Vagina (tissue), 2 donors: ENCODE data around the gene AHR. TPM values are rescaled to one million over a fixed set of nuclear protein-coding genes. Genes with fewer than 3 reads are reported as not detected.

ENCODE experiments used
- DNase-seq, 2 donors: peaks; one replicate each; pipeline ENCODE4 v3.0.0-alpha.2; 2017; ENCODE audit errors: extremely low spot score in 2 of 2
- H3K27ac ChIP-seq: fragments of 200-600 bp; sonication (generic); one replicate; pipeline ENCODE4 v1.5.1; 2019
- H3K27me3 ChIP-seq: fragments of 200-600 bp; sonication (generic); one replicate; pipeline ENCODE4 v1.5.1; 2019
- H3K36me3 ChIP-seq, 2 donors: fragments of 200-600 bp; sonication (generic); one replicate each; pipeline ENCODE4 v1.5.1; 2017 to 2019
- H3K4me1 ChIP-seq: fragments of 200-600 bp; sonication (generic); one replicate; pipeline ENCODE4 v1.5.1; 2019
- H3K4me3 ChIP-seq, 2 donors: fragments of 200-600 bp; sonication (generic); 1 replicate in 1 of 2; 2 replicates in 1 of 2; pipeline ENCODE4 v1.5.1; 2016 to 2019
- H3K9me3 ChIP-seq: fragments of 200-600 bp; sonication (generic); one replicate; pipeline ENCODE4 v1.5.1; 2019
- POLR2A ChIP-seq, 2 donors: fragments of 450-650 bp; IDR thresholded peaks; one replicate each; pipeline ENCODE4 v1.6.1; 2017; ENCODE audit warnings: antibody characterized with exemption in 2 of 2, mild to moderate bottlenecking in 2 of 2, moderate library complexity in 2 of 2
- POLR2AphosphoS5 ChIP-seq, 2 donors: sonication (generic); formaldehyde crosslinking; IDR thresholded peaks; one replicate each; pipeline ENCODE4 v1.9.0; 2017; ENCODE audit warnings: antibody characterized with exemption in 2 of 2, mild to moderate bottlenecking in 2 of 2, low read depth in 1 of 2; ENCODE audit not compliant: insufficient read depth in 1 of 2
- intact Hi-C: fragments of 100-400 bp; cut with DNase I; formaldehyde crosslinking; loops from one replicate; pipeline ENCODE4 v1.15.1; 2023
- total RNA-seq: library from RNA; depleted of rRNA; stranded (reverse); fragments of >200 nt; gene quantifications from one replicate; pipeline ENCODE4 v1.2.3, GENCODE V29; 2016
- TF ChIP-seq, protein P1 (sequence below), 3 experiments: fragments of 450-650 bp in 2 of 3; fragments of 200-600 bp in 1 of 3; sonication (generic) in 1 of 3; IDR thresholded peaks; one replicate each; pipeline ENCODE4 v1.5.1; 2017 to 2019; ENCODE audit warnings: antibody characterized with exemption in 3 of 3, mild to moderate bottlenecking in 2 of 3, moderate library complexity in 2 of 3

The AHR gene
- total RNA-seq, 1 donor from 2014 or later: 122 TPM

DNA sequence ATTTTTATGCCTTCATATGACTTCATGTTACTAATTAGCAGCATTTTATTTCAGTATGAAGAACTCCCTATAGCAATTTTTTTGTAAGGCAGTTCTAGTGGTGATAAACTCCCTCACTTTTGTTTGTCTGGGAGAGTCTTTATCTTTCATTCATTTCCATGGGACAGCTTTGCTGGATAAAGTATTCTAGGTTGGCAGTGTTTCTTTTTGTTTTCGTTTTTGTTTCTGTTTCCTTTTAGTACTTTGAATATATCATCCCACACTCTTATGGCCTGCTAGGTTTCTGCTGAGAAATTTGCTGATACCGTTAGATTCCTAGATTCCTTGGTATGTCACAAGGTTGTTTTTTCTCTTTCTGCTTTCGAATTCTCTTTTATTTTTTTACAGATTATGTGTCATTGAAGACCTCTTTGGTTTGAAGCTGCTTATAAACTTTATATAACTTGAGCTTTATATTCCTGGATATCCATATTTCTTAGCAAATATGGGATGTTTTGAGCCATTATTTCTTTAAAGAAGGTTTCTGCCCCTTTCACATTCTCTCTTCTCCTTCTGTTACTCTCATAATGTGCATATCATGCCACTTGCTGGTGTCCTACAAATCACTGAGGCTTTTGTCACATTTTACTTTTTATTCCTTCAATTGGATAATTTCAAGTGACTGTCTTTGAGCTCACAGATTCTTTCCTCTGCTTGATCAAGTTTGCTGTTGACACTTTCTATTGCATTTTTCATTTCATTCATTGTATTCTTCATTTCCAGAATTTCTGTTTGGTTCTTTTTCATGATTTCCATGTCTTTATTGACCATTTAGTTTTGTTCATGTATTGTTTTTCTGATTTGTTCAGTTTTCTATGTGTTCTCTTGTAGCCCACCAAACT is 28.9 kb upstream of the AHR start:
- no peak overlapping the region for H3K27ac ChIP-seq

GRCh38 chr7:17274551-17275245 is 23.8 kb upstream of the AHR start:
- H3K27ac ChIP-seq: no peak overlapping the region
- peaks cover 24% of the 10 kb centered on the region for H3K4me1 ChIP-seq
- no peak overlapping the region for H3K4me3 ChIP-seq
- TF ChIP-seq POLR2AphosphoS5 (IDR thresholded peaks at IDR 0.05; ENCODE audit: insufficient read depth in 1 of 2, low read depth in 1 of 2) (no peak), POLR2A (IDR thresholded peaks at IDR 0.05) (no peak)
- TF ChIP-seq, protein P1, sequence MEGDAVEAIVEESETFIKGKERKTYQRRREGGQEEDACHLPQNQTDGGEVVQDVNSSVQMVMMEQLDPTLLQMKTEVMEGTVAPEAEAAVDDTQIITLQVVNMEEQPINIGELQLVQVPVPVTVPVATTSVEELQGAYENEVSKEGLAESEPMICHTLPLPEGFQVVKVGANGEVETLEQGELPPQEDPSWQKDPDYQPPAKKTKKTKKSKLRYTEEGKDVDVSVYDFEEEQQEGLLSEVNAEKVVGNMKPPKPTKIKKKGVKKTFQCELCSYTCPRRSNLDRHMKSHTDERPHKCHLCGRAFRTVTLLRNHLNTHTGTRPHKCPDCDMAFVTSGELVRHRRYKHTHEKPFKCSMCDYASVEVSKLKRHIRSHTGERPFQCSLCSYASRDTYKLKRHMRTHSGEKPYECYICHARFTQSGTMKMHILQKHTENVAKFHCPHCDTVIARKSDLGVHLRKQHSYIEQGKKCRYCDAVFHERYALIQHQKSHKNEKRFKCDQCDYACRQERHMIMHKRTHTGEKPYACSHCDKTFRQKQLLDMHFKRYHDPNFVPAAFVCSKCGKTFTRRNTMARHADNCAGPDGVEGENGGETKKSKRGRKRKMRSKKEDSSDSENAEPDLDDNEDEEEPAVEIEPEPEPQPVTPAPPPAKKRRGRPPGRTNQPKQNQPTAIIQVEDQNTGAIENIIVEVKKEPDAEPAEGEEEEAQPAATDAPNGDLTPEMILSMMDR (IDR thresholded peaks at IDR 0.05): no peak
- no peaks in the 10 kb centered on the region for H3K36me3 ChIP-seq
- H3K27me3 ChIP-seq: no peaks in the 10 kb centered on the region
- peaks cover 8% of the 10 kb centered on the region for H3K9me3 ChIP-seq
- intact Hi-C loops: no loop called here
- no peak for DNase-seq

More for the DNA sequence above, 28.9 kb upstream of the AHR start:
- H3K4me3 ChIP-seq: no peak overlapping the region
- peaks cover 25% of the 10 kb centered on the region for H3K9me3 ChIP-seq
- DNase-seq: no peak
- intact Hi-C loops: no loop called here
- TF ChIP-seq, protein P1 (IDR thresholded peaks at IDR 0.05): no peak
- TF ChIP-seq POLR2A (IDR thresholded peaks at IDR 0.05) (no peak), POLR2AphosphoS5 (IDR thresholded peaks at IDR 0.05; ENCODE audit: insufficient read depth in 1 of 2, low read depth in 1 of 2) (no peak)
- H3K4me1 ChIP-seq: peaks cover 4% of the 10 kb centered on the region
- H3K36me3 ChIP-seq: no peaks in the 10 kb centered on the region
- H3K27me3 ChIP-seq: no peaks in the 10 kb centered on the region

- Histone ChIP-seq H3K4me3 (no peak overlapping the region), H3K27ac (peak overlapping the region; percentile 6), H3K36me3 (no peaks in the 10 kb centered on the region), H3K27me3 (no peaks in the 10 kb centered on the region), H3K4me1 (peaks cover 24% of the 10 kb centered on the region), H3K9me3 (no peaks in the 10 kb centered on the region)
- DNase-seq: no peak
- intact Hi-C loops: no loop called here
- TF ChIP-seq POLR2AphosphoS5 (IDR thresholded peaks at IDR 0.05; ENCODE audit: insufficient read depth in 1 of 2, low read depth in 1 of 2): peak in 1 of 2 donors; percentile 47
- TF ChIP-seq, protein P1 (IDR thresholded peaks at IDR 0.05): no peak
These were observed 22.4 kb upstream of the AHR start for GRCh38 chr7:17275749-17276671.

DNA sequence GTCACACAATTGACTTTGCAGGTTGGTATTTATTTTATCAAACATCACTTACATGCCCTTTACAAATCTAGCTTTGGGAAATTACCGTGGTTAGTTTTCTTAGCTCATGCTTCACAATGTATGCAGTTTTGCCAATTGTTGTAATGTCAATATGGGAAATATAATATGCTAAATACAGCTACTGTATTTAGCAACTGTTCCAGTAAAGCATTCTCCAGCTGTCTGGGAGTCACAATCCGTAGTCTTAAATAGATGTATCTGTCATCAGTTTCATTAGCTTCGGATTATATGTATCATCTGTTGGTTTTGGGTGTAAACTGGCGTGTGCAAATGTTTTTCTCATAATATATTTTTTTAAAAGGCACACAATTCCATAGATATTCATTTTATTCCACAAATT is 19.4 kb upstream of the AHR start:
- no peaks in the 10 kb centered on the region for H3K27me3 ChIP-seq
- intact Hi-C loops: no loop called here
- no peak overlapping the region for H3K27ac ChIP-seq
- H3K9me3 ChIP-seq: no peaks in the 10 kb centered on the region
- DNase-seq: no peak
- H3K4me3 ChIP-seq: no peak overlapping the region
- peaks cover 24% of the 10 kb centered on the region for H3K4me1 ChIP-seq
- TF ChIP-seq POLR2AphosphoS5 (IDR thresholded peaks at IDR 0.05; ENCODE audit: insufficient read depth in 1 of 2, low read depth in 1 of 2) (no peak), POLR2A (IDR thresholded peaks at IDR 0.05) (no peak)
- TF ChIP-seq, protein P1 (IDR thresholded peaks at IDR 0.05): no peak
- no peaks in the 10 kb centered on the region for H3K36me3 ChIP-seq
